Measurements from ENCODE around the gene HLA-DQB1.
"Not testable (repeated sequence)": the region's sequence is repeated elsewhere in the genome, so short reads cannot be mapped to it uniquely, and the experiment has no call there.

DNA sequence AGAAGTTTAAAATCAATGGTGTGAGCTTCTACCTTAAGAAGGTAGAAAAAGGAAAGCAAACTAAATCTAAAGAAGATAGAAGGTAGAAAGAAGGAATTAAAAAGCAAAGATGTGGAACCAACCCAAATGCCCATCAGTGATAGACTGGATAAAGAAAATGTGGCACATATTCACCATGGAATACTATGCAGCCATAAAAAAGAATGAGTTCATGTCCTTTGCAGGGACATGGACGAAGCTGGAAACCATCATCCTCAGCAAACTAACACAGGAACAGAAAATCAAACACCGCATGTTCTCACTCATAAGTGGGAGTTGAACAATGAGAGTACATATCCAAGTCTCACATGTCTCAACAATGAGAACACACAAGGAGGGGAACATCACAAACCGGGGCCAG is 38.7 kb upstream of the HLA-DQB1 start:
- not testable (repeated sequence) for TF ChIP-seq TAF1 (CRISPR knock-in tag; IDR thresholded peaks at IDR 0.05); GTF2F1 (IDR thresholded peaks at IDR 0.05; ENCODE audit: low read length); ZNF331 (CRISPR knock-in tag; IDR thresholded peaks at IDR 0.05); RBAK (CRISPR knock-in tag; IDR thresholded peaks at IDR 0.05); ZNF121 (CRISPR knock-in tag; IDR thresholded peaks at IDR 0.05); MYC (CRISPR knock-in tag; IDR thresholded peaks at IDR 0.05; ENCODE audit: borderline replicate concordance)
- TF ChIP-seq, protein P1, sequence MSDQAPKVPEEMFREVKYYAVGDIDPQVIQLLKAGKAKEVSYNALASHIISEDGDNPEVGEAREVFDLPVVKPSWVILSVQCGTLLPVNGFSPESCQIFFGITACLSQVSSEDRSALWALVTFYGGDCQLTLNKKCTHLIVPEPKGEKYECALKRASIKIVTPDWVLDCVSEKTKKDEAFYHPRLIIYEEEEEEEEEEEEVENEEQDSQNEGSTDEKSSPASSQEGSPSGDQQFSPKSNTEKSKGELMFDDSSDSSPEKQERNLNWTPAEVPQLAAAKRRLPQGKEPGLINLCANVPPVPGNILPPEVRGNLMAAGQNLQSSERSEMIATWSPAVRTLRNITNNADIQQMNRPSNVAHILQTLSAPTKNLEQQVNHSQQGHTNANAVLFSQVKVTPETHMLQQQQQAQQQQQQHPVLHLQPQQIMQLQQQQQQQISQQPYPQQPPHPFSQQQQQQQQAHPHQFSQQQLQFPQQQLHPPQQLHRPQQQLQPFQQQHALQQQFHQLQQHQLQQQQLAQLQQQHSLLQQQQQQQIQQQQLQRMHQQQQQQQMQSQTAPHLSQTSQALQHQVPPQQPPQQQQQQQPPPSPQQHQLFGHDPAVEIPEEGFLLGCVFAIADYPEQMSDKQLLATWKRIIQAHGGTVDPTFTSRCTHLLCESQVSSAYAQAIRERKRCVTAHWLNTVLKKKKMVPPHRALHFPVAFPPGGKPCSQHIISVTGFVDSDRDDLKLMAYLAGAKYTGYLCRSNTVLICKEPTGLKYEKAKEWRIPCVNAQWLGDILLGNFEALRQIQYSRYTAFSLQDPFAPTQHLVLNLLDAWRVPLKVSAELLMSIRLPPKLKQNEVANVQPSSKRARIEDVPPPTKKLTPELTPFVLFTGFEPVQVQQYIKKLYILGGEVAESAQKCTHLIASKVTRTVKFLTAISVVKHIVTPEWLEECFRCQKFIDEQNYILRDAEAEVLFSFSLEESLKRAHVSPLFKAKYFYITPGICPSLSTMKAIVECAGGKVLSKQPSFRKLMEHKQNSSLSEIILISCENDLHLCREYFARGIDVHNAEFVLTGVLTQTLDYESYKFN (CRISPR knock-in tag; conservative IDR thresholded peaks at IDR 0.05): not testable (repeated sequence)
- TF ChIP-seq, protein P2, sequence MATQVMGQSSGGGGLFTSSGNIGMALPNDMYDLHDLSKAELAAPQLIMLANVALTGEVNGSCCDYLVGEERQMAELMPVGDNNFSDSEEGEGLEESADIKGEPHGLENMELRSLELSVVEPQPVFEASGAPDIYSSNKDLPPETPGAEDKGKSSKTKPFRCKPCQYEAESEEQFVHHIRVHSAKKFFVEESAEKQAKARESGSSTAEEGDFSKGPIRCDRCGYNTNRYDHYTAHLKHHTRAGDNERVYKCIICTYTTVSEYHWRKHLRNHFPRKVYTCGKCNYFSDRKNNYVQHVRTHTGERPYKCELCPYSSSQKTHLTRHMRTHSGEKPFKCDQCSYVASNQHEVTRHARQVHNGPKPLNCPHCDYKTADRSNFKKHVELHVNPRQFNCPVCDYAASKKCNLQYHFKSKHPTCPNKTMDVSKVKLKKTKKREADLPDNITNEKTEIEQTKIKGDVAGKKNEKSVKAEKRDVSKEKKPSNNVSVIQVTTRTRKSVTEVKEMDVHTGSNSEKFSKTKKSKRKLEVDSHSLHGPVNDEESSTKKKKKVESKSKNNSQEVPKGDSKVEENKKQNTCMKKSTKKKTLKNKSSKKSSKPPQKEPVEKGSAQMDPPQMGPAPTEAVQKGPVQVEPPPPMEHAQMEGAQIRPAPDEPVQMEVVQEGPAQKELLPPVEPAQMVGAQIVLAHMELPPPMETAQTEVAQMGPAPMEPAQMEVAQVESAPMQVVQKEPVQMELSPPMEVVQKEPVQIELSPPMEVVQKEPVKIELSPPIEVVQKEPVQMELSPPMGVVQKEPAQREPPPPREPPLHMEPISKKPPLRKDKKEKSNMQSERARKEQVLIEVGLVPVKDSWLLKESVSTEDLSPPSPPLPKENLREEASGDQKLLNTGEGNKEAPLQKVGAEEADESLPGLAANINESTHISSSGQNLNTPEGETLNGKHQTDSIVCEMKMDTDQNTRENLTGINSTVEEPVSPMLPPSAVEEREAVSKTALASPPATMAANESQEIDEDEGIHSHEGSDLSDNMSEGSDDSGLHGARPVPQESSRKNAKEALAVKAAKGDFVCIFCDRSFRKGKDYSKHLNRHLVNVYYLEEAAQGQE (IDR thresholded peaks at IDR 0.05; ENCODE audit: borderline replicate concordance in 1 of 2, low read depth in 1 of 2, low read length in 2 of 2): not testable (repeated sequence)
- TF ChIP-seq, protein P3, sequence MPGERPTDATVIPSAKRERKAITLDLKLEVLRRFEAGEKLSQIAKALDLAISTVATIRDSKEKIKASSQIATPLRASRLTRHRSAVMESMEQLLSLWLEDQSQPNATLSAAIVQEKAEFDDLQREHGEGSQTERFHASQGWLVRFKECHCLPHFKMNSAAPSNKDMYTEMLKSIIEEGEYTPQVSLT (CRISPR knock-in tag; IDR thresholded peaks at IDR 0.05; ENCODE audit: borderline replicate concordance, low read depth): not testable (repeated sequence)
- TF ChIP-seq, protein P4, sequence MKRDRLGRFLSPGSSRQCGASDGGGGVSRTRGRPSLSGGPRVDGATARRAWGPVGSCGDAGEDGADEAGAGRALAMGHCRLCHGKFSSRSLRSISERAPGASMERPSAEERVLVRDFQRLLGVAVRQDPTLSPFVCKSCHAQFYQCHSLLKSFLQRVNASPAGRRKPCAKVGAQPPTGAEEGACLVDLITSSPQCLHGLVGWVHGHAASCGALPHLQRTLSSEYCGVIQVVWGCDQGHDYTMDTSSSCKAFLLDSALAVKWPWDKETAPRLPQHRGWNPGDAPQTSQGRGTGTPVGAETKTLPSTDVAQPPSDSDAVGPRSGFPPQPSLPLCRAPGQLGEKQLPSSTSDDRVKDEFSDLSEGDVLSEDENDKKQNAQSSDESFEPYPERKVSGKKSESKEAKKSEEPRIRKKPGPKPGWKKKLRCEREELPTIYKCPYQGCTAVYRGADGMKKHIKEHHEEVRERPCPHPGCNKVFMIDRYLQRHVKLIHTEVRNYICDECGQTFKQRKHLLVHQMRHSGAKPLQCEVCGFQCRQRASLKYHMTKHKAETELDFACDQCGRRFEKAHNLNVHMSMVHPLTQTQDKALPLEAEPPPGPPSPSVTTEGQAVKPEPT (CRISPR knock-in tag; IDR thresholded peaks at IDR 0.05; ENCODE audit: low read depth): not testable (repeated sequence)
- TF ChIP-seq, protein P5, sequence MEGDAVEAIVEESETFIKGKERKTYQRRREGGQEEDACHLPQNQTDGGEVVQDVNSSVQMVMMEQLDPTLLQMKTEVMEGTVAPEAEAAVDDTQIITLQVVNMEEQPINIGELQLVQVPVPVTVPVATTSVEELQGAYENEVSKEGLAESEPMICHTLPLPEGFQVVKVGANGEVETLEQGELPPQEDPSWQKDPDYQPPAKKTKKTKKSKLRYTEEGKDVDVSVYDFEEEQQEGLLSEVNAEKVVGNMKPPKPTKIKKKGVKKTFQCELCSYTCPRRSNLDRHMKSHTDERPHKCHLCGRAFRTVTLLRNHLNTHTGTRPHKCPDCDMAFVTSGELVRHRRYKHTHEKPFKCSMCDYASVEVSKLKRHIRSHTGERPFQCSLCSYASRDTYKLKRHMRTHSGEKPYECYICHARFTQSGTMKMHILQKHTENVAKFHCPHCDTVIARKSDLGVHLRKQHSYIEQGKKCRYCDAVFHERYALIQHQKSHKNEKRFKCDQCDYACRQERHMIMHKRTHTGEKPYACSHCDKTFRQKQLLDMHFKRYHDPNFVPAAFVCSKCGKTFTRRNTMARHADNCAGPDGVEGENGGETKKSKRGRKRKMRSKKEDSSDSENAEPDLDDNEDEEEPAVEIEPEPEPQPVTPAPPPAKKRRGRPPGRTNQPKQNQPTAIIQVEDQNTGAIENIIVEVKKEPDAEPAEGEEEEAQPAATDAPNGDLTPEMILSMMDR (CRISPR knock-in tag; IDR thresholded peaks at IDR 0.05): not testable (repeated sequence)

Measured in HepG2 (cell line).